Neural progenitor cell (in vitro differentiated cells): ENCODE results near the gene ZRANB3. TPM values are rescaled to one million over a fixed set of nuclear protein-coding genes. Genes with fewer than 3 reads are reported as not detected.
"Not testable (repeated sequence)": the region's sequence is repeated elsewhere in the genome, so short reads cannot be mapped to it uniquely, and the experiment has no call there.

Source experiments
- DNase-seq: peaks from one replicate; pipeline ENCODE4 v3.0.0-alpha.2; 2016; ENCODE audit warnings: low spot score
- H2AFZ ChIP-seq: fragments of 200-600 bp; sonication (generic); replicated peaks from 2 replicates; pipeline ENCODE4 v1.6.1; 2016; ENCODE audit warnings: antibody characterized with exemption
- H3F3A ChIP-seq: fragments of 200-600 bp; sonication (generic); 2 replicates; pipeline ENCODE4 v1.6.1; 2016; ENCODE audit warnings: antibody characterized with exemption, low read depth
- H3K27ac ChIP-seq: fragments of 200-600 bp; sonication (generic); 2 replicates; pipeline ENCODE4 v1.5.1; 2016; ENCODE audit warnings: mild to moderate bottlenecking
- H3K27me3 ChIP-seq: fragments of 200-600 bp; sonication (generic); 2 replicates; pipeline ENCODE4 v1.6.1; 2016; ENCODE audit warnings: mild to moderate bottlenecking, moderate library complexity
- H3K36me3 ChIP-seq: fragments of 200-600 bp; sonication (generic); 2 replicates; pipeline ENCODE4 v1.5.1; 2016
- H3K4me1 ChIP-seq: fragments of 200-600 bp; sonication (generic); 2 replicates; pipeline ENCODE4 v1.6.1; 2016; ENCODE audit warnings: mixed run types
- H3K4me2 ChIP-seq: fragments of 200-600 bp; sonication (generic); 2 replicates; pipeline ENCODE4 v1.6.1; 2016
- H3K4me3 ChIP-seq: fragments of 200-600 bp; sonication (generic); 2 replicates; pipeline ENCODE4 v1.5.1; 2016
- H3K79me2 ChIP-seq: fragments of 200-600 bp; sonication (generic); 2 replicates; pipeline ENCODE4 v1.6.1; 2016; ENCODE audit warnings: low read depth
- H3K9ac ChIP-seq: fragments of 200-600 bp; sonication (generic); 2 replicates; pipeline ENCODE4 v1.6.1; 2016
- H3K9me3 ChIP-seq: fragments of 200-600 bp; sonication (generic); 2 replicates; pipeline ENCODE4 v1.5.1; 2016; ENCODE audit warnings: low read depth
- H4K20me1 ChIP-seq: fragments of 200-600 bp; sonication (generic); 2 replicates; pipeline ENCODE4 v1.6.1; 2016; ENCODE audit warnings: low read depth
- H3K27ac Mint-ChIP-seq: 3 replicates; pipeline ENCODE4 v1.8.0; 2021; ENCODE audit warnings: mixed read lengths
- H3K27me3 Mint-ChIP-seq: 2 replicates; pipeline ENCODE4 v1.8.0; 2022; ENCODE audit warnings: low read depth, mild to moderate bottlenecking, inconsistent platforms, moderate library complexity, mixed read lengths; ENCODE audit not compliant: insufficient read depth
- H3K36me3 Mint-ChIP-seq: 3 replicates; pipeline ENCODE4 v1.8.0; 2021; ENCODE audit warnings: mixed read lengths
- H3K4me1 Mint-ChIP-seq: 3 replicates; pipeline ENCODE4 v1.8.0; 2021; ENCODE audit warnings: mixed read lengths
- H3K4me3 Mint-ChIP-seq: 3 replicates; pipeline ENCODE4 v1.8.0; 2021; ENCODE audit warnings: mild to moderate bottlenecking, moderate library complexity, mixed read lengths
- H3K9me3 Mint-ChIP-seq: 3 replicates; pipeline ENCODE4 v1.8.0; 2020; ENCODE audit warnings: mixed read lengths
- EZH2 ChIP-seq: fragments of 200-600 bp; sonication (generic); IDR thresholded peaks from 2 replicates; pipeline ENCODE4 v1.6.1; 2017; ENCODE audit warnings: antibody characterized with exemption, mild to moderate bottlenecking, moderate library complexity
- EZH2phosphoT487 ChIP-seq: fragments of 200-600 bp; sonication (generic); IDR thresholded peaks from 2 replicates; pipeline ENCODE4 v1.6.1; 2017; ENCODE audit warnings: antibody characterized with exemption
- total RNA-seq: library from RNA; depleted of rRNA; stranded (reverse); fragments of >200 nt; gene quantifications from 2 replicates; pipeline ENCODE4 v1.2.3, GENCODE V29; 2015; ENCODE audit warnings: low replicate concordance
- TF ChIP-seq, protein P1 (sequence below): fragments of 200-600 bp; sonication (generic); IDR thresholded peaks from 2 replicates; pipeline ENCODE4 v1.5.1; 2017; ENCODE audit warnings: antibody characterized with exemption, mild to moderate bottlenecking

Gene ZRANB3
- total RNA-seq, 1 donor from 2014 or later: 35.9 TPM

GRCh38 chr2:135422898-135423297 lies 108.1 kb downstream of the ZRANB3 start:
- Mint-ChIP-seq H3K27ac (no peak overlapping the region), H3K4me3 (no peak overlapping the region), H3K36me3 (peaks cover 8% of the 10 kb centered on the region), H3K27me3 (no peaks in the 10 kb centered on the region), H3K4me1 (no peaks in the 10 kb centered on the region), H3K9me3 (peaks cover 15% of the 10 kb centered on the region)
- H3F3A ChIP-seq: no peaks in the 10 kb centered on the region
- H3K79me2 ChIP-seq: peaks cover 7% of the 10 kb centered on the region
- no peaks in the 10 kb centered on the region for H3K4me1 ChIP-seq
- H3K4me3 ChIP-seq: no peak overlapping the region
- TF ChIP-seq EZH2phosphoT487 (no peak), EZH2 (no peak)
- TF ChIP-seq, protein P1, sequence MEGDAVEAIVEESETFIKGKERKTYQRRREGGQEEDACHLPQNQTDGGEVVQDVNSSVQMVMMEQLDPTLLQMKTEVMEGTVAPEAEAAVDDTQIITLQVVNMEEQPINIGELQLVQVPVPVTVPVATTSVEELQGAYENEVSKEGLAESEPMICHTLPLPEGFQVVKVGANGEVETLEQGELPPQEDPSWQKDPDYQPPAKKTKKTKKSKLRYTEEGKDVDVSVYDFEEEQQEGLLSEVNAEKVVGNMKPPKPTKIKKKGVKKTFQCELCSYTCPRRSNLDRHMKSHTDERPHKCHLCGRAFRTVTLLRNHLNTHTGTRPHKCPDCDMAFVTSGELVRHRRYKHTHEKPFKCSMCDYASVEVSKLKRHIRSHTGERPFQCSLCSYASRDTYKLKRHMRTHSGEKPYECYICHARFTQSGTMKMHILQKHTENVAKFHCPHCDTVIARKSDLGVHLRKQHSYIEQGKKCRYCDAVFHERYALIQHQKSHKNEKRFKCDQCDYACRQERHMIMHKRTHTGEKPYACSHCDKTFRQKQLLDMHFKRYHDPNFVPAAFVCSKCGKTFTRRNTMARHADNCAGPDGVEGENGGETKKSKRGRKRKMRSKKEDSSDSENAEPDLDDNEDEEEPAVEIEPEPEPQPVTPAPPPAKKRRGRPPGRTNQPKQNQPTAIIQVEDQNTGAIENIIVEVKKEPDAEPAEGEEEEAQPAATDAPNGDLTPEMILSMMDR: no peak
- no peak overlapping the region for H2AFZ ChIP-seq
- no peak overlapping the region for H3K27ac ChIP-seq
- H3K4me2 ChIP-seq: no peak overlapping the region
- DNase-seq: no peak
- H3K9ac ChIP-seq: no peak overlapping the region
- no peaks in the 10 kb centered on the region for H3K36me3 ChIP-seq
- H3K9me3 ChIP-seq: no peaks in the 10 kb centered on the region
- H3K27me3 ChIP-seq: no peaks in the 10 kb centered on the region
- no peaks in the 10 kb centered on the region for H4K20me1 ChIP-seq

GRCh38 chr2:135411646-135412045 lies 119.4 kb downstream of the ZRANB3 start:
- Mint-ChIP-seq H3K4me1 (no peaks in the 10 kb centered on the region), H3K27me3 (peaks cover 2% of the 10 kb centered on the region), H3K27ac (no peak overlapping the region), H3K36me3 (peaks cover 2% of the 10 kb centered on the region), H3K4me3 (no peak overlapping the region), H3K9me3 (peaks cover 13% of the 10 kb centered on the region)
- Histone ChIP-seq H2AFZ (no peak overlapping the region), H3F3A (no peaks in the 10 kb centered on the region), H3K9me3 (no peaks in the 10 kb centered on the region), H4K20me1 (no peaks in the 10 kb centered on the region), H3K79me2 (peaks cover 4% of the 10 kb centered on the region), H3K4me2 (no peak overlapping the region), H3K9ac (no peak overlapping the region), H3K4me3 (no peak overlapping the region), H3K36me3 (no peaks in the 10 kb centered on the region), H3K27me3 (no peaks in the 10 kb centered on the region), H3K27ac (no peak overlapping the region), H3K4me1 (no peaks in the 10 kb centered on the region)
- DNase-seq: no peak
- TF ChIP-seq EZH2phosphoT487 (no peak), EZH2 (no peak)
- TF ChIP-seq, protein P1: no peak

DNA sequence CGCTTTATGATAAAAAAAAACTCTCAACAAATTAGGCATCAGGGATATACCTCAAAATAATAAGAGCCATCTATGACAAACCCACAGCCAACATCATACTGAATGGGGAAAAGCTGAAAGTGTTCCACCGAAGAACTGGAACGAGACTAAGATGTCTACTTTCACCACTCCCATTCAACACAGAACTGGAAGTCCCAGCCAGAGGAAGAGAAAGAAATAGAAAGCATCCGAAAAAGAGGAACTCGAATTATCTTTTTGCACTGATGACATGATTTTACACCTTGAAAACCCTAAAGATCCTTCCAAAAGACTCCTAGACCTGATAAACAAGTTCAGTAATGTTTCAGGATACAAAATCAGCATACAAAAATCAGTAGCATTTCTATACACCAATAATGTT lies 121.6 kb downstream of the ZRANB3 start:
- Histone ChIP-seq H3K9me3 (no peaks in the 10 kb centered on the region), H3K27me3 (no peaks in the 10 kb centered on the region), H4K20me1 (no peaks in the 10 kb centered on the region), H3K4me1 (no peaks in the 10 kb centered on the region), H3K79me2 (peaks cover 4% of the 10 kb centered on the region), H3K9ac (no peak overlapping the region), H3K36me3 (no peaks in the 10 kb centered on the region), H3K4me3 (no peak overlapping the region), H3F3A (no peaks in the 10 kb centered on the region), H3K4me2 (no peak overlapping the region), H2AFZ (no peak overlapping the region), H3K27ac (no peak overlapping the region)
- DNase-seq: no peak
- no peak overlapping the region for H3K4me3 Mint-ChIP-seq
- H3K9me3 Mint-ChIP-seq: peaks cover 29% of the 10 kb centered on the region
- peaks cover 2% of the 10 kb centered on the region for H3K27me3 Mint-ChIP-seq
- TF ChIP-seq EZH2 (no peak), EZH2phosphoT487 (no peak)
- TF ChIP-seq, protein P1: no peak
- no peaks in the 10 kb centered on the region for H3K4me1 Mint-ChIP-seq
- H3K36me3 Mint-ChIP-seq: peaks cover 4% of the 10 kb centered on the region
- H3K27ac Mint-ChIP-seq: no peak overlapping the region

- H3F3A ChIP-seq, H3K4me2 ChIP-seq, H3K4me3 Mint-ChIP-seq, H3K4me1 Mint-ChIP-seq, H3K9me3 Mint-ChIP-seq, H3K4me3 ChIP-seq, H3K36me3 ChIP-seq, H4K20me1 ChIP-seq, H3K9ac ChIP-seq, H3K79me2 ChIP-seq, H3K27me3 Mint-ChIP-seq, H3K27me3 ChIP-seq, H3K4me1 ChIP-seq, H3K27ac Mint-ChIP-seq, H3K27ac ChIP-seq, H3K9me3 ChIP-seq, DNase-seq, H3K36me3 Mint-ChIP-seq, H2AFZ ChIP-seq: not testable (repeated sequence)
Observed at GRCh38 chr2:135396259-135396658, 134.8 kb downstream of the ZRANB3 start.
